GM21786 (cell line): ENCODE results near the gene HTRA1.

Source experiments
- ATAC-seq: cut with Tn5 transposase; IDR thresholded peaks from one replicate; pipeline ENCODE4 v1.9.1; 2021; ENCODE audit not compliant: unreplicated experiment

HTRA1 gene

DNA sequence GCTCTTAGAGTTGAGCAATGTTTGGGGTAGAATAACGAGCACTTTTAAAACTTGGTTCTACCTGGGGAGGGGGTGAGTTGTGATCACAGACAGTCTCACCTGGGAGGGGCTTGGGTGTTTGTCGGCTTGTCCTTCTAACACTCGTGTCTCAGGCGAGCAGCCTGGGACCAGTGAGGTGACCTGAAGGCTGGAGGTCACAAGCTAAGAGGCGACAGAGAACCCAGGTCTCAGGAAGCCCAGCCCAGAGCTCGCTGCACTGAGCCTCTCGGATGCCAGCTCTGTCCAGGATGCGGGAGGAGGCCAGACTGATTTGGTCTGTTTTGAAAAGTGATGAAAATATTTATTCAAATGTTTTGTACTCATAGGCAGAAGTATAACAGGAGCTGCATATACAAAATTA lies 11.8 kb downstream of the HTRA1 start:
- no peak for ATAC-seq

DNA sequence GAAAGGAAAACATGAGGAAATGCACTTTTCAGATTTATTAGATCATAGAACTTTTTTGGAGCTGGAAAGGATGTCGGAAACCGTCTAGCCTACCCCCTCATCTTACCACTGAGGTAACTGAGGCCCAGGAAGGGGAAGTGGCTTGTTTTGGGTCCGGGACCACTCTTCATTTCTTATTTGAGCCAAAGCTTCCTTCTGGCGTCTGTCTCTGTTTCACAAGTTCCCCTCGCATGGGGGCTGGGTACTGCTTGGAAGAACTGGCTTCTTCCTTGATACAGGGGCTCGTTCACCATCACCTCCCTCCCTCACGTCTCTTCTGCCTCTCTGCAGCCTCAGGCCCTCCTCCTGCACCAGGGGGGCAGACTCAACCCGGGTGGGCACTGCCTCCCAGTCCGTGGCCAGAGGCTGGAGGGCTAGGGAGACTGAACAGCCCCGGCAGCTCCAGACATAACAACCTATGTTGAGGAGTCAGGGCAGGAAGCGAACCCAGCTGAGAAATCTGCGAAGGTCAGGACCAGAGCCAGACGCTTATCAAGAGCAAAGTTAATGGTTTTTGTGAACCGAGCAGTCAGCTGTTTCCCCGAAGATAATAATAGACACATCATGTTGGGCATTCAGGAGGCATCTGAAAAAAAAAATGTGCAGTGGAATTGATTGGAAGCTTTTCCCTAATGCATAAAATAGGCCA lies 12.9 kb downstream of the HTRA1 start:
- ATAC-seq, result no peak

DNA sequence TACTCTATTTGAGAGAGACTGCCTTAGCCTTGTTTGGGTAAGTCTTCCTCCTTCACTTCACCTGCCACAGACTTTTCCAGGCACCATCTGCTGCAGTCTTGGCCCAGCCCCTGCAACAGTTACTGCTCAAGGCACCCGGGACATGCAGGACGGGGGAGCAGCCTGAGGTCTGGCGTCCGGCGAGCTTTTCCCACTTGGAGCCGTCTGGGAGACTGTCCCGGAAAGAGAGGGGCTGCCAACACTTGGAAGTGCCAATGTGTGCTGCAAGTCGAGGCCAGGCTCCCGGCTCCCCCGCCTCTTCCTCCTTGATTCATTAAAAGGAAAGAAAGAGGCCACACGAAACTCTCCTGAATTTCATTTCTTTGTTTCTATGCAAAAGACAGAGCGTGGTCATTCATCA lies 13.7 kb downstream of the HTRA1 start:
- no peak for ATAC-seq

DNA sequence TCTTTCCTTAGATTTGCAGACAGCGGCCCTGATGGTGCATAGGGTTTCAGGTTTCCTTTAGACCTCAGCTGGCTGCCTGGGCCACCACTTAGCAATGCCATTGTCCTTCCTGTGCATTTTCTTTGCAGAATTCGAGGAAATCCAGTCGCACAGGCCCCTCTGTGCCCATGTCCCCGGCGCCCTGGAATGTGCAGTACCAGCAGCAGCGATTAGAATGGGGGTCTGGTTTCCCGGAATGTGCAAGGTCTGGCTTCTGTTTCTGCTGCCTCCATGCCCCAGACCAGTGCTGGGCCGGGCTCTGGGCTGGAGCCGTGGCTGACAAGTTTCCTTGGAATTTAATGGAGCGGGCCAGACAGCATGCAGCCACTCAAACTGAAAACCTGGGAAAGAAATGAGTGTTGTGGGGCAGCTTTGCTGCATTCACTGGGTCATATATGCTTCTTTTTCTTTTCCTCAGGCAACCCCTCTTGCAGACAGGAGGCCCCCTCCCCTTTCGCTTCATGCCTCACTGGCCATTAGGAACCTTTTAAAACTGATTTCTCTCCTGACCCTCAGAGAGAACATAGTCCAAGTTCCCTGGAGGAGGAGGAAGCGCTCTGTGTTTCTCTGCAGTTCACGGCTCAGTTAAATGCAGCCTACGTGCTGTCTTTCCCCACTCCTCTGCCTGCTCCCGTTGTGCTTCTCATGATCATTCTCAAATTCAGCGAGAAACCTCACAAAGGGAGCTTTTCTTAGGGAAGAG lies 14.4 kb downstream of the HTRA1 start:
- no peak for ATAC-seq

DNA sequence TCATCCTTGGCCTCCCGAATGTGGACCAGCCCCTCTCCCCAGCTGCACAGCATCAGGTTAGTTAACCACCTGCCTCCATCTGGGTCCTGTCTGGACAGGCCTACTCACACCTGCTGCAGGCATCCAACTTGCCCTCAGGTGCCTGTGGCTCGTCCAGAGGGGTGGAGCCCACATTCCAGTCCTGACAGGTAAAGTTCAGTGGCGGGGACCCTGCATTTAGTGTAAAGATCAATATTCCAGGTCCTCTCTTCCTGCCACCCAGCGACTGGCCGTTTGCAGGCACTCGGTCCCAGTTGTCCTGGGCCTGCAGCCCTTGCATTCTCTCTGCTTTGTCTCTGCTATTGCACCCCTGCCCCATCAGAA lies 15.0 kb downstream of the HTRA1 start:
- no peak for ATAC-seq

DNA sequence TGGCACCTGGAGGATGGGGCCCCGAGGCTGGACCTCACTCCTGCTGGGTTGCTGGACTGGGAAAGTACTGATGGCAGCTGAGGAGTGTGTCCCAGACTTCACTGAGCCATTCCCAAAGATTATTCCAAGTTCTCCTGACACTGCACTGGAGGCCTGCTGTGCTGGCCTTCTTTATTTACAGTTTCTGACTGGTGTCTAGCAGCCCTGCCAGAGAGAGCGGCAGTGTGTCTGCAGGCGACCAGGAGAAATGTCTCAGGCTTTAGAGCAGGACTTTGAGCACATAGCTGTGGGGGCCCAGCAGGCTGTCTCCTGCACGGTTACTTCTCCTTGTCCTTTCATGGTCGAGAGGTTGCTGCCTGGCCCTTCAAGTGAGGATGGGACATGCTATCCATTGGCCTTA lies 16.1 kb downstream of the HTRA1 start:
- no peak for ATAC-seq

DNA sequence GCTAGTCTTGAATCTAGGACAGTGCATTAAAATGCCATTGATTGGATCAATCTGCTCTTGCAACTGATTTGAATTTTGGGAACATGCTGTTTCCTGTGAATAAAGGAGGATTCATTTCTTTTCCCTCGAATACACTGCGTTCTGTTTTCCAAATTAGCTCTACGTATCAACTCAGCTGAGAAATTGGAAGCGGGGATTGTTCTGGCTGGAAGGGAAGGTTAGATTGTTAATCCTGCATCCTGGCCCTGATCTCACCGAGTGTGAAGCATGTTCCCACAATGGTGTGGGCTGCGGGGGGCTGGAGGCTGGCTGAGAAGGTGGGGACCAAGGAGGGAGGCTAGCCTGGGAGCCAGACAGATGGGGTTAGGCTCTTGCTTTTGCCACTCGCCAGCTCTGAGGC lies 17.6 kb downstream of the HTRA1 start:
- no peak for ATAC-seq

DNA sequence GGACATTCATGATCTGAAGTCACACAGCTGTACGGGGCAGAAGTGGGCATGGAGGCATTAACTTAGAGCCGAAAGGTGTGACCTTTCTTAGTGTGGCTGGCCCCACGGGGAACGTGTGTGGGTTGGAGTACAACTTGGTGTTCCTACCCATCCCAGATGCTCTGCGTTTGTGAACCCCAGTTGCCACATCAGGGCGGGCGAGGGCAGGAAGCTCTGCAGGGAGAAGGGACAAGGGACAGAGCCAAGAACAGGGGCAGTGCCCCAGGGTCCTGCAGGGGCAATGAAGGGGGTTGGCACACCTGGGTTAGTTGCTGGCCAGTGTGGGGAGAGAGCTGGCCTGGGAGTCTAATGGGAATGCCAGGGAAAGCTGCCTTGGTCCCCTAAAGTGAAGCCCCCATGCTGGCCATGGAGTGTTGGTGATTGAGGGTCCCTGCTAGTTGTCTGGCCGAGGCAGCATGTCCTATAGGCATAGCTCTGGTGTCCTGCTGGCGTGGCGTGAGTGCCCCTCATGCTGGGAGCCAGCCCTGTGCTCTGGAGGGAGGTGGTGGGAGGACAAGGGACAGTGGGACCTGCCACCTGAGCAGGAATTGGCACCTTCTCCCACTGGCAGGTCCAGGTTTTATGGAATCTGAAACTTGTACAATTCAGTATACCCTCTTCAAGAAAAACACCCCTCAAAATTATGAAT lies 18.9 kb downstream of the HTRA1 start:
- ATAC-seq, result no peak

DNA sequence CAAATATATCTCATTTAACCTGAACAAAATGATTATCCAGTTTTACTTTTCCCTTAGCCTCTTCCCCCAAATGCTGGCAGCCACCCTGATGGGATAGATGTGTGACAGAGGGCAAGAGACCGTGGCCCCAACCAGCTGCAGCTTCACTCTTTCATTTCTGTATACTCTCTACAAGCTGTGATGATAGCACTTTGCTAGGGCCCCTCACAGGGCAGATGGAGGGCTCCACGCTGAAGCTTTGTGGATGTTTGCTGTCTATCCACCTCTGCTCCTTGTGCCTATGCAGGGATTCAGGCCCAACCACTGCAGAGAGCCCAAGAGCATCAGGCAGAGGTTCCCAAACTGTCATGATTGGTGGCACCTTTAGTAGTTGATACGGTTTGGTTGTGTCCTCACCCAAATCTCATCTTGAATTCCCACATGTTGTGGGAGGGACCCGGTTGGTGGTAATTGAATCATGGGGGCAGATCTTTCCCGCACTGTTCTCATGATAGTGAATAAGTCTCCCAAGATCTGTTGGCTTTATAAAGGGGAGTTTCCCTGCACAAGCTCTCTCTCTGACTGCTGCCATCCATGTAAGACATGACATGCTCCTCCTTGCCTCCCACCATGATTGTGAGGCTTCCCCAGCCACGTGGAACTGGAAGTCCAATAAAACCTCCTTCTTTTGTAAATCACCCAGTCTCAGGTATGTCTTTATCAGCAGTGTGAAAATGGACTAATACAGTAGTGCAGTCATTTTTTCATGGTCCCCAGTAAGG lies 20.1 kb downstream of the HTRA1 start:
- ATAC-seq, result no peak

DNA sequence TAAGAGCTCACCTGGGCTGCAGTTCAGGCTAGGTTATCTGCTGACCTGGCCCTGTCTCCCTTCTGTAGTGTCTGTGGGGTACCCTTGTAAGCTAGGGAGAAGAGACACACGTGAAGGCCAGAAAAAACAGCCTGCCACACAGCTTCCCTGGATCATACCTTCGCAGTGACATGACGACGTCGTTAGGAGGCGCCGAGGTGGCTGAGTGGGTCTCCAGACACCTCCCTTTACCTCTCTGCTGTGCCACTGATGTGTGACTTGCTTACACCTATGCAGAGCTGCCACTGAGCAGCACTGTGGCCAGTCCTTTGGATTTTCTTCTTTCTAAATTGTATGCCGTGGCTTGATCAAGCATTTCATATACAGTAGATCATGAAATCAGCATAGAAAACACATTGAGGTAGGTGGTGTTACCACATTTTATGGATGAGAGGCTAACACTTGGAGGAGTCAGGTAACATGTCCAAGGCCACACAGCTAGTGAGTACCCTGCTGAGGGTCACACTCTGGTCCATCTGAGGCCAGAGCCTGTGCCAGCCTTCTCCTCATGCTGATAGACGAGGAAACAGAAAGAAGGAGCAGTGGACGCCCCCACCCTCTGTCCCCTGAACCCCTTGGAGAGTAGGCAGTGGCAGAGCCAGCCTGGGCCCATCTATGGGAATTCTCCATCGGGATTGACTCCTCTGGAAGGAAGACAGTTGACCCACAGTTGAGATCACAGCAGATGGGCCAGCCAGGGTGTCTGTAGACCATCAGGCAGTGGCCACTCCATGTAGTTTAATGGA lies 23.1 kb downstream of the HTRA1 start:
- no peak for ATAC-seq

DNA sequence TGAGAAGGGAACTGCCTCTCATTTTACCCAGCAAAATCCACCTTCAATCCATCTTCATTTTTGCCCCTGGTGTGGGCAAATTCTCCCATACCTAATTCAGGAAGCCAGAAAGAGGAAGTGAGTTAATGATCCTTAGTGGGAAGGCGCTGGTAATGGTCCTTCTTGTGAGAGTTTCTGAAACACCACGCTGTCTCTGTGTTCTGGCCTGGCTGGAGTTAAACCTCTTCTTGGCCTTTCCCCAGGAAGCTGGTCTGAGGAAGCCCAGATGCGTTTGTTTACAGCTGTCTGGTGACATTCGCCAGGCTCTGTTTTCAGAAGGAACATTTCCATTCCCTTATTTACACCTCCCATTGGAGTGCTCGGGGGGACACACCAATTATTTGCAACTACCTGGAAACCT lies 24.3 kb downstream of the HTRA1 start:
- no peak for ATAC-seq

DNA sequence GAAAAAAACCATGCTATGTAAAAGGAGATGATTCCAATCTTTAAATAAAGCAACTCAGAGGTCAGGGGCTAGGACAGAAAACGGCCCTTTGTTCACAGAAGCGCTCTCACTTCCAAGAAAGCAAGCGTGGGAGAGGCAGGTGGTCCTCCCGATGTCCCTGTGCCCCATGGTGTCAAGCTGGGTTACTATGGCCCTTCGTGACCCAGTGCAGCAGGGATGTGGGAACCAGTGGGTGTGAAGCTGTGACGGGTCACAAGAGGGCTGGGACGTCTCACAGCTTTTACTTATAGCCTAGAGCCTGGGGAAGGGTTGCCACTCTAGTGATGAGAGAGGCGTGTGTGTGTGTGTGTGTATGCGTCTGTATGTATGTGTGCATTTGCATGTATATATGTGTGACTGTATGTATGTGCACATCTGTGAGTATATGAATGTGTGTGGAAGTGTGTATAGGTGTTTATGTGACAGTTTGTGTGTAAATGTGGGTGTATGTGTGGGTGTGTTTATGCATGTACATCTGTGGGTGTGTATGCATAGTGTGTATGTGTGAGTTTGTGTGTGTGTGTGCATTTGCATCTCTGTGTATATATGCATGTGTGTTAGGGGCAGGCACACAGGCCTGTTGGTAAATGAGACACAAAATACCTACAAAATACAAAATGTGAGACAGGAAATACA lies 25.2 kb downstream of the HTRA1 start:
- no peak for ATAC-seq

DNA sequence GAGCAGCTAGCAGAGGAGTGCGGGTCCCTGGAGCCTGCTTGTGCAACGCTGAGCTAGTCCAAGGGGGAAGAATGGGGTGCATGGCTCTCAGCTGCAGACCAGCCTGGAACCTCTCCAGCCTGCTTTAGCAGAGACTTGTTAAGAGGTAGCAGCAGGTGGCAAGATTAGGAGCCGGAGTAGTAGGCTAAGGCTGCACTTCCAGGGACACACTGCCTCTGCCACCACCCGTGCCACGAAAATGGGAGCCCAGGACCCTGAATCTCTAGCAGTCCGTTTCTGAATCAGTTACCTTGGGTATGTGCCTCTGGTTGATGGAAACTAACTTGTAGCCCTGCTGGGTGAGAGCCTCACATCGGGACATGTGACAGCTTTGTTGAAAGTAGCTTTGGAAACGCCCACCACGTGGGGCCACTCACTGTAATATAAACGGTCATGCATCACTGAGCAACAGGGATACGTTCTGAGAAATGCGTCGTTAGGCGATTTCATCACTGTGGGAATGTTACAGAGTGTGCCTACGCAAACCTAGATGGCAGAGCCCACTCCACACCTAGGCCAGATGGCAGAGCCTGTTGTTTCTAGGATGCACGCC lies 25.9 kb downstream of the HTRA1 start:
- no peak for ATAC-seq

DNA sequence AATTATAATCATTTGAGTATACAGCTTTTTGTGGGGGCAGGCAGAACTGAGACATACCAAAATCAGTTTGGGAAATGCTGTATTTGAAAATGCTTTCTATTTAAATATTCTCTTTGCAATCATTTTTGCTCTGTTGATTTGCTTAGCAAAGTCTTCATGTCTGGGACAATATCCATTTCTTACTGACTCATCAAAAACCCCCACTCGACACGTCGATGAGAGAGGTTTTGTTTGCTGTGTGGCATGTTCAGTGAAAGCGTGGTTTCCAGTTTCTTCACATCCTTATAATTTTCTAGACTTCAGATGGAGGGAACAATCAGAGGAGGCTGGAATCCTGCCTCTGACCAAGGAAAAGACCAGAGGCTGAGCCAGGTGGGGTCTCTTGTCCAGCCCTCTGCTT lies 28.9 kb downstream of the HTRA1 start:
- no peak for ATAC-seq

DNA sequence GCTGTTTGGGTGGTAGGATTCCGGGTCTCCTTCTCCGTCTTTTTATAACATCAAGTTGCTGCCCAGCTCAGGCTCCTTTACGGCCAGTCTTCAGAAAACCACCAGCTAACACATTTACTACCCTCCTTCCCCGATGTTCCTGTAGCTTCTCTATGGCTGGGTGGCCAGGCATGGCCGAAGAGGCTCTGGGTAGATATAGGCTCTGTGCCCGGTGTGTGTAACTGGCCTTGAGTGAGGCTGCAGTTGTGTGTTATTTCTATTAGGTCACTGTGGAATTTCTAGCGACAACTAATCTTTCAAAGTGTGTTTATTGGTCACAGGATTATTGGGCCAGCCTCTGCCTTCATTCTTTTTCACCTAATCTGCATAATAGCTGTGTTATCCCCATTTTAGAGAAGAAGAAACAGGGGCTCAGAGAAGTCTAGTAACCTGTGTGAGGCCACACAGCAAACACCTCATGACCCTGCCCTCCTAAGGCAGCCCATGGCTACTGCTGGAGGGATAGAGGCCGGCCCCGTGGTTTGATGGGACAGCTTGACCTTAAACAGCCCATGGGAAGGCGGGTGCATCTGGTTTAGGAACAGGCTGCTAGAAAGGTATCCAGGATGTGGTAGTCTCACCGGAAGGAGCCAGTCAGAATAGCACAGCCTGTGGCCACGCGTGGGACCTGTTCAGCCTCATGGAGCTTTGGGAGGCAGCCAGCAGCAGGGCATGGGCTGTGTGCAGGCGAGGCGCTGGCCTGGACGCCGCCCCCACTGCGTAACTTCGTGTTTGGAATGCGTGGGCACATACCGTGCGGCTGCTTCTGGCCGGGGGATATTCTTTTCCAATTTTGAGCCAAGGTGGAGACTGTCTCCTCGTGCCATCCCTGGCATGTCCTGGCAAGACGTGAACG lies 29.7 kb downstream of the HTRA1 start:
- ATAC-seq, result no peak

DNA sequence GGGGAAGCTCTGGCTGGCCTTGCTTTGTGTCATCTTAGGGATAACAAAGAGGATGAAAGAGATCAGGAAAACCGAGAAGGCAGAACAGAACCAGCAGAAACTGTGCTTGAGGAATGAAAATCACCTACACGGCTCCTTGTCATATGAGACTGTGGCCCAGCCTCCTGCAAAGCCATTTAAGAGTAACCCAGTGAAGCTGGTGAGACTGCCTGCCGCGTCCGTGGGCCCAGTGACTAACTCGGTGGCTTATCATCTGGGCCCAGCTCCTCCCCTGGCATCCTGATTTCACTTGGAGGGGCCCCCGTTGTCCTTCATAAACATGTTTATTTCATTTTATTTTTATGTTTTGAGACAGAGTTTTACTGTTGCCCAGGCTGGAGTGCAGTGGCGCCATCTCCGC lies 30.7 kb downstream of the HTRA1 start:
- no peak for ATAC-seq

DNA sequence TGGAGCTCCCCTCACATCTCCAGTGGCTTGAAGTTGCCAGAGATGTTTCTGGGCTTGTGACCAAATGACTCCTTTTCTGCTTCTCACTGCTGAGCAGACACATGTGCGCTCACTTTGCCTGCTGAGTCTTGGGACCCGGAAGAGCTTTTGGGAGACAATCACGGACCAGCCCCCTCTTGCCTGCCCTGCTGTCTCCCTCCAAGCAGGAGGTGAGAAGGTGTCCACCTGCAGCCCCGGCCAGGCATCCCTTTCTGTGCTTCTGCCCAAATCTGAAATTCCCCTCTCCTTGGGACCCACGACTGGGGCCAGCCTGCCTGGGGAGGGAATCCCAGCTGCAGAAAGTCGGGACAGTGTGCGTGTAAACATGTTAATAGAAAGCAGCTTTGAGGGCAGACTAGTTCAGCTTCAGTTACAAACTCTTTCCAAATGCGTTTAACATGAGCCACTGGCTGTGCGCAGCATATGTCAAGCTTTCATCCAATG lies 31.7 kb downstream of the HTRA1 start:
- ATAC-seq, result no peak

DNA sequence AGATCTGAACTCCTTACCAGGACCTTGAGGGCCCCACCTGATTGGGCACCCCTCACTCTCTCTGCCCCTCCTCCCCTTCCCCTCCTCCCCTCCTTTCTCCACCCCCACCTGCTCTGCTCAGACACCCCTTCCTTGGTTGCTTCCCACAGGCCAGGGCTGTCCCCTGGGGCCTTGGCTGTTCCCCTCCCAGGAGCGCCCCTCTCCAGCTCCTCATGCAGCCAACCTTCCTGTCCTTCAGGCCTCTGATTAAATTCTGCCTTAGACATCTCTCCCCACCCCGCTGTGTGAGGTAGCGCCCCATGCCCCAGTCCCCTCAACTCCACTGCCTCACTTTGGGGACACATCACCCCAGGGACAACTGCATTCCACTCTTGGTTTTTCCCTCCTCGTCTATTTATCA lies 32.4 kb downstream of the HTRA1 start:
- ATAC-seq, result no peak
